ENCODE measurements around the gene SLC12A7. TPM values are rescaled to one million over a fixed set of nuclear protein-coding genes. Genes with fewer than 3 reads are reported as not detected.

SLC12A7 gene
- total and polyA plus RNA-seq, 2 of the 13 experiments (the other 11 are each of a cell fraction or from before 2014, with no cell fraction given), result 14.0 to 18.5 TPM

DNA sequence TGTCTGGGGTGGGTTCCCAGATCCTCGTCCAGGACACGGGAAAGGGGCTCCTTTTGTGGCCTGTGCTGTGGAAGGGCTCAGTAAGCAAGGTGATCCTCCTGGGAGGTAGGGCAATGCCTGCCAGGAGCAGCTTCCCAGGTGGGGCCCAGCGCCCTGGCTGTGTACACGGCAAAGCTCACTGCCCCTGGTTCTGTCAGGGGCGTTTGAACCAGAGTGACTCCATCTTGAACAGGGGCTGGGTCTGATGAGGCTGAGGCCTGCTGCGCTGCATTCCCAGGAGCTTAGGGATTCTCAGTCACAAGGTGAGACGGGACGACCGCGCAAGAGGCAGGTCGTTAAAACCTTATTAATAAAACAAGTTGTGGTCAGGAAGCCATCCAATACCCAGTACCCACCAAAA is 19.9 kb upstream of the SLC12A7 start:
- ATAC-seq (no peak), FAIRE-seq (no peak), DNase-seq (ENCODE audit: low spot score) (no peak)
- in situ Hi-C loops (cut with HindIII; ENCODE audit: extremely low pct_ligation_motif_present, low pct_unique_long_range_greater_than_20kb) (no loop called here), intact Hi-C loops (cut with micrococcal nuclease; ENCODE audit: unreplicated experiment) (no loop called here)
- no peak overlapping the region for H2AFZ ChIP-seq (ENCODE audit: low read length)
- H3K9me3 ChIP-seq (ENCODE audit: low read length), result no peaks in the 10 kb centered on the region
- H3K27me3 ChIP-seq (ENCODE audit: control insufficient read depth in 1 of 2, insufficient read depth in 2 of 2, low read length in 2 of 2), result peaks cover 3 to 72% of the 10 kb centered on the region in 2 experiments; a peak in 4 of 5 replicates
- no peak overlapping the region for H3K9ac ChIP-seq (ENCODE audit: insufficient read depth, low read depth, low read length)
- peak; percentile 61 for TF ChIP-seq ZNF687 (CRISPR knock-in tag; IDR thresholded peaks at IDR 0.05)
- TF ChIP-seq ZNF124 (CRISPR knock-in tag; IDR thresholded peaks at IDR 0.05), result no peak
- CTCF ChIA-PET (ENCODE audit: low intra/inter-chr PET ratio, low total read pairs), result no interaction called here
- BruUV-seq (replicated peaks), result no TSS peak
- no peaks in the 10 kb centered on the region for H4K20me1 ChIP-seq (ENCODE audit: insufficient read depth, low read length)
- POLR2A ChIA-PET, result interaction anchor here (3.2 kb wide), 1 partner anchor 25 kb away, joined by 22 read pairs; no protein-coding TSS in a partner anchor
- 83% methylated on average over 6 of the region's 11 CpGs for WGBS (ENCODE audit: low lambda C conversion rate)
- H3K4me2 ChIP-seq (ENCODE audit: low read depth, low read length), result no peak overlapping the region
- no peak overlapping the region for H3K27ac ChIP-seq (ENCODE audit: extremely low read length, insufficient read depth, low read length)
- peaks cover 61% of the 10 kb centered on the region for H3K4me1 ChIP-seq (ENCODE audit: insufficient read depth, low read length)
- no peak overlapping the region for H3K4me3 ChIP-seq (replicated peaks in 1 of 3; ENCODE audit: insufficient read depth in 1 of 3, low read depth in 2 of 3, low read length in 3 of 3)
- no peaks in the 10 kb centered on the region for H3K79me2 ChIP-seq (ENCODE audit: insufficient read depth, low read length)
- H3K36me3 ChIP-seq (replicated peaks in 1 of 2; ENCODE audit: control insufficient read depth in 1 of 2, insufficient read depth in 2 of 2, low read length in 2 of 2), result no peaks in the 10 kb centered on the region

- intact Hi-C loops (cut with micrococcal nuclease; ENCODE audit: unreplicated experiment), result no loop called here
- ATAC-seq, result no peak
- BruUV-seq (replicated peaks), result no TSS peak
- TF ChIP-seq MBNL3 (CRISPR knock-in tag; conservative IDR thresholded peaks at IDR 0.05) (no peak), DR1 (CRISPR knock-in tag; IDR thresholded peaks at IDR 0.05) (no peak), ZNF44 (CRISPR knock-in tag; IDR thresholded peaks at IDR 0.05) (no peak), POLR2AphosphoS2 (IDR thresholded peaks at IDR 0.05; ENCODE audit: low read depth, low read length) (no peak), ZNF562 (CRISPR knock-in tag; IDR thresholded peaks at IDR 0.05; ENCODE audit: borderline replicate concordance) (no peak), ZFP37 (CRISPR knock-in tag; IDR thresholded peaks at IDR 0.05; ENCODE audit: borderline replicate concordance) (no peak), GATAD2A (CRISPR knock-in tag; IDR thresholded peaks at IDR 0.05) (no peak), ZNF143 (CRISPR knock-in tag; IDR thresholded peaks at IDR 0.05) (no peak)
- TF ChIP-seq, protein P1, sequence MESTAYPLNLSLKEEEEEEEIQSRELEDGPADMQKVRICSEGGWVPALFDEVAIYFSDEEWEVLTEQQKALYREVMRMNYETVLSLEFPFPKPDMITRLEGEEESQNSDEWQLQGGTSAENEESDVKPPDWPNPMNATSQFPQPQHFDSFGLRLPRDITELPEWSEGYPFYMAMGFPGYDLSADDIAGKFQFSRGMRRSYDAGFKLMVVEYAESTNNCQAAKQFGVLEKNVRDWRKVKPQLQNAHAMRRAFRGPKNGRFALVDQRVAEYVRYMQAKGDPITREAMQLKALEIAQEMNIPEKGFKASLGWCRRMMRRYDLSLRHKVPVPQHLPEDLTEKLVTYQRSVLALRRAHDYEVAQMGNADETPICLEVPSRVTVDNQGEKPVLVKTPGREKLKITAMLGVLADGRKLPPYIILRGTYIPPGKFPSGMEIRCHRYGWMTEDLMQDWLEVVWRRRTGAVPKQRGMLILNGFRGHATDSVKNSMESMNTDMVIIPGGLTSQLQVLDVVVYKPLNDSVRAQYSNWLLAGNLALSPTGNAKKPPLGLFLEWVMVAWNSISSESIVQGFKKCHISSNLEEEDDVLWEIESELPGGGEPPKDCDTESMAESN (CRISPR knock-in tag; conservative IDR thresholded peaks at IDR 0.05), result no peak
Observed at GRCh38 chr5:1131191-1131621, 19.3 kb upstream of the SLC12A7 start.

More at GRCh38 chr5:1131191-1131621, 19.3 kb upstream of the SLC12A7 start:
- DNase-seq (ENCODE audit: low spot score) (no peak), FAIRE-seq (no peak)
- no peak overlapping the region for H2AFZ ChIP-seq (ENCODE audit: low read length)
- no peaks in the 10 kb centered on the region for H4K20me1 ChIP-seq (ENCODE audit: insufficient read depth, low read length)
- peak overlapping the region; percentile 38; the same call in 1 of the 2 replicates for H3K4me2 ChIP-seq (ENCODE audit: low read depth, low read length)
- POLR2A ChIA-PET, result interaction anchor here (1.4 to 3.2 kb wide), 2 partner anchors 12 to 25 kb away, joined by 4 to 22 read pairs; no protein-coding TSS in a partner anchor
- peaks cover 3 to 76% of the 10 kb centered on the region in 2 experiments; a peak in 4 of 5 replicates for H3K27me3 ChIP-seq (ENCODE audit: control insufficient read depth in 1 of 2, insufficient read depth in 2 of 2, low read length in 2 of 2)
- H3K9me3 ChIP-seq (ENCODE audit: low read length), result no peaks in the 10 kb centered on the region
- H3K4me1 ChIP-seq (ENCODE audit: insufficient read depth, low read length), result peaks cover 56% of the 10 kb centered on the region
- H3K27ac ChIP-seq (ENCODE audit: extremely low read length, insufficient read depth, low read length), result no peak overlapping the region
- no peaks in the 10 kb centered on the region for H3K79me2 ChIP-seq (ENCODE audit: insufficient read depth, low read length)
- no peaks in the 10 kb centered on the region for H3K36me3 ChIP-seq (replicated peaks in 1 of 2; ENCODE audit: control insufficient read depth in 1 of 2, insufficient read depth in 2 of 2, low read length in 2 of 2)
- in situ Hi-C loops (cut with HindIII; ENCODE audit: extremely low pct_ligation_motif_present, low pct_unique_long_range_greater_than_20kb), result no loop called here
- CTCF ChIA-PET (ENCODE audit: low intra/inter-chr PET ratio, low total read pairs), result no interaction called here
- no peak overlapping the region for H3K9ac ChIP-seq (ENCODE audit: insufficient read depth, low read depth, low read length)
- H3K4me3 ChIP-seq (replicated peaks in 1 of 3; ENCODE audit: insufficient read depth in 1 of 3, low read depth in 2 of 3, low read length in 3 of 3), result no peak overlapping the region
- 47% methylated on average over 3 of the region's 14 CpGs for WGBS (ENCODE audit: low lambda C conversion rate)
